ENCODE measurements around the gene ARFGAP2. TPM values are rescaled to one million over a fixed set of nuclear protein-coding genes. Genes with fewer than 3 reads are reported as not detected.
"Not testable (repeated sequence)": the region's sequence is repeated elsewhere in the genome, so short reads cannot be mapped to it uniquely, and the experiment has no call there.

Gene ARFGAP2
- polyA plus RNA-seq, 5 donors, result 76.2 to 95.2 (median 91.0) TPM

DNA sequence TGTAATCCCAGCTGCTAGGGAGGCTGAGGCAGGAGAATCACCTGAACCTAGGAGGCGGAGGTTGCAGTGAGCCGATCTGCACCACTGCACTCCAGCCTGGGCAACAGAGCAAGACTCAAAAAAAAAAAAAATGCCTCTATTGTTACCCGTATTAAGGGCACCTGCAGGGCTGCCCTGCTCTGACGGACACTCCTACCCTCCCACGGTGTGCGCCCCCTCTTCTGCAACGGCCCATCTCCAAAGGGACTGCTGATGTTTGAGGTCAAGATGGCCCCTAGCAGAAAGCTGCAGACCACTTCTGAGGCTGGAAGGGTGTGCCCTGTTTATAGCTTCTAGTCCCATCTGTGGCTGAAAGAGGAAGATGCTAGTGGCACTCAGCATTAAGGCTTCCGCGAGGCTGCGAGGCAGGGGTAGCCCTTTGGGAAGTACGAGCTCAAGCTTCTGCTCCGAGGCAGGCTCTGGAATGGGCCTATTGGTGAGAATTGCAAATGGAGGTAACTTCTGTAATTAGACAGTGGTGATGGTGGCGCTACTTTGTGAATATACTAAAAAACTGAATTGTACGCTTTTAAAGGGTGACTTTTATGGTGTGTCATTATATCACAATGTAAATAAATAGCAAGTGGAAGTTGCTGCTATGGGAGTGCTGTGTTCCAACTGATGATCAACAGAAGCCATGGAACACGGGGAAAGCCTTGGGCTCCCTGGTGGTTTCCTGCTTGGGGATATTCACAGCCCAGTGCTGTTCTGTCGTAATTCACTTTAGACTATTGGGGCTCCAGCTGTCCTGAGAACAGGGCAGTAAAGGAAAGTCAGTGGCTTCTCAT, 24.3 kb downstream of the ARFGAP2 start:
- DNase-seq, result no peak

DNA sequence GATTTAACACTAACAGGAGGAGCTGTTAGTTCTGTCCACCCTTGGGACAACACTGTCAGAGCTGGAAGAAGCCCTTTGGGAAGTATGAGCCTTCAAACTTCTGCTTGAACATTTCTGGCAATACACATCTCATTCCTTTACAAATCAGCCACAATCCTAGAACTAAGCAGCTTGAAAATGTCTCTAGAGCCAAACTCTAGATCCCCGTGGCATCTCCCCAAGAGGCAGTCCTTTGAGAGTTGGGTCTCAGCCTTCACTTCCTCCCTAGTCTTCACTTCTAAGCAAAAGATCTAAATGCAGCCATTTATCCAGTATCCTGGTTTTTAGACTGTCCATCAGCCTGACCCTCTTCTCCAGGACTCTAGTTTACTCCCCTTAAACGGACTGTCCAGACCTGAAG, 26.9 kb downstream of the ARFGAP2 start:
- no peak for DNase-seq

DNA sequence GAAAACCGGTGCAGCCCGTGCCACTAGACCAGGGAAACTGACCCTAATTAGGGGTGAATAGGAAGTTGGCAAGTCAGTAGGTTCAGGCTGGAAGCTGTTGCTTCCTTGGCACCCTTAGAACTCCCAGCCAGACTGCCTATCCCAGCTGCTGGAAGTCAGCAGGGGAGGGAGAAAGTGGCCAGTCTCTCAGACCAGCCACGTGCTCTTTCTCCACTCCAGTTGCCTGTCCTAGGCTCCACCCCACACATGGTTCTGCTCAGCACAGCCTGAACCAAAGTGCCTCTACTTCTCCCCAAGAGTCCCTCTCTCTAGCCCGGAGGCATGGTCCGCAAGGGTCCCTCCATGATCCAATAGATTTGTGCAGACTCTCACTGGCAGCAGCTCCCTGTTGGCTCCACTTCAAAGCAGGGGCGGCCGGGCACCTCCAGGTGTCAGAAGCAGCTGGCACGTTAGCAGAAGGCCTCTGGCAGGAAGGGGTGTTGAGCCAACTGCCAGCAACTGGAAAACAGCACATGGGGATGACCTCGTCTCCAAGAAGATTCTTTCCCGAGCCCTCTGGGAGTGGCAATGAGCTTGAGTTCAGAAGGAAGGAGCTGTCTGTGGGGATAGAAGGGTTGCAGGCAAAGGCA, 27.7 kb downstream of the ARFGAP2 start:
- DNase-seq, result no peak

DNA sequence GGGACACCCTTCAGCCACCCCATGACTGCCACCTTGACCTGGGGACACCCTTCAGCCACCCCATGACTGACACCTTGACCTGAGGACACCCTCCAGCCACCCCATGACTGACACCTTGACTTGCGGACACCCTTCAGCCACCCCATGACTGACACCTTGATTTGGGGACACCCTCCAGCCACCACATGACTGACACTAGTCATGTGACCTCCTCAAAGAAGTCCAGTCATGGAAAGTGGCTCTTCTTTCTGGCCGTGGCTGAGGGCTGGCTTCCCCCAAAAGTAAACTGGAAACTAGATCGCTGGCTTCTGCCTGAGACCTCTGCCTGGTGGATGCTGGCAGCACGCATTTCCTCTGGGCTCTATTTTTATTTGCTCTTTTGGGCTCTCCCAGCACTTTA, 28.4 kb downstream of the ARFGAP2 start:
- DNase-seq, result no peak

DNA sequence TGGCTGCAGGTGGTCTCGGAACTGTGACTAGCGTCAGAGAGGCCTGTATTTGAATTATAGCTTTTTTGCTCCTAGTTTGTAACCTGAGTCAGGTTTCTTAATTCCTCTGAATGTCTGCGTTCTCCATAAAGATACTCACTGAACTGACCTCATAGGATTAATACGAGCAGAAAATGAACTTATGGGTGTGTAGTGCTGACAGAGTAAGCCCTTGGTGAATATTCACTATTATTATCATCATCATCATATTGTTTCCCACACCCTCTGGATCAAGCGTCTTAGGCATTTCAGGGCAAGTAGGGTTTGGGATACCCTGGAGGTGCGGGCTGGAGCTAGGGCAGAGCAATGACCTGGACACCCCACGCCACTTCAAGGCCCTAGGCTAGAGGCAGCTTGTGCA, 29.0 kb downstream of the ARFGAP2 start:
- DNase-seq, result no peak

DNA sequence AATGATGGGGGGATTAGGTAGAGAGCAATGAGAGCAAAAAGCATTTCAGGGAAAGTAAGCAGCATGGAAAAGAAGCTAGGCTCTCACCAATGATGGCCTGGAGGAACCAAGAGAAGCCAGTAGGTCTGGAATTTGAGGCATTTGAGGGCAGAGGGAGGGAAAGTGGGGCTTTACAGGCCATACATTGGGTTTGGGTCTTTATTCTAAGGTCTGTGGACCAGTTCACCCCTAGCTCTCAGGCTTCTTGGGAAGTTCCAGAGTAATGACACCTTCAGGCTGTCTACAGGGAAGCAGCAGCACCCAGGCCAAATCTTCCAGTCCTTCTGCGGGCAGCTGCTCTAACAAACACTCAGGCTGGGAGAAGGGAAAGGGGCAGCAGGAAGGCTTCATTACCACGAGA, 29.4 kb downstream of the ARFGAP2 start:
- no peak for DNase-seq

DNA sequence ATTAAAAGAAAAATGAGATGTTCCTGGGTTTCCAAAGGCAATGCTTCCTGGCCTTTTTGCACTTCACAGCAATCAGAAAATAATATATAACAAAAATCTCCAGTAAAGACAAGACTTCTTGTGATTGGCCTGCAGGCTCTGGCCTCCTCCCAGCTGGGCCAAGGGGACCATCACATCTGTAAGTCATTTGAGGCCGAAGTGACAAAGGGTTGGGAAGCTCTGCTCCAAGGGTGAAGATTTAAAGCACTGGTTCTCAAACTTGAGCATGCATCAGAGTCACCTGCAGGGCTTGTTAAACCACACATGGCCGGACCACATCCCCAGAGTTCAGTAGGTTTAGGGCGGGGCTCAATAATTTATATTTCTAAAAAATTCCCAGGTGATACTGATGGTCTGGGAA, 32.1 kb downstream of the ARFGAP2 start:
- no peak for DNase-seq

DNA sequence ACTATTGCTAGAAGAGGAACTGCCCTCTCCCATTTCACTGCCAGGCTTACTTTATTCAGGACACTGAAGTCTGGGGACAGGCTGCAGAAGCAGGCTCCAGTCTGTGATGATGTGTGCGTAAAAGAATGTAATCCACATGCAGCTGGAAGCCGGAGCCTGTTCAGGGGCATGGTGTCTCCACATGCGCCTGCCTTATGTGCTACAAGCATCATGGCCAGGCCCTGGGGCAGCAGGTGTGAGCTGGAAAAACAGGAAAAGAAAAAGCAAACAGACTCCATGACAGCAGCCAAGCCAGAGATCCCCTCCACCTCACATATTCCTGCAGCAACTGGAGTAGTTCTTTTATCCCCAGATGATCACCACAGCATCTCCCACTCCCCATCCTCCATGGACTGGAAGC, 33.4 kb downstream of the ARFGAP2 start:
- DNase-seq, result no peak

DNA sequence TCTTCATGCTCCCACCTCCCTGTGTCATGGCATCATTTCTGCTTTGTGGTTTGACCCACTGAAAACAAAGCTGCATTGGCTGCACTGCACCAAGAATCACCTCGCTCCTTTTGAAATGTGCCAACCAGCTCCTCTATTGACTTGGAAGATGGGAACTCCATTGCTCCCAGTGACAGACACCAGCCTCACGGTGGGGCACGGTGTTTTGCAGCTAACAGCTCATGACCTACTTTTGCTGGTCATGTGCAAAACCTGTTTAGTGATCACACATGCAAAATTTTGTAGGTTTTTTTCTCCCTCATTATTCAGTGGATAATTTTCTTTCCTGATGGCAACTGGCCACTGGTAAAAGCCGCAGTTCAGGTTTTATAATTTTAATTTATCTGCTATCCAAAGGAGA, 36.8 kb downstream of the ARFGAP2 start:
- no peak for DNase-seq

DNA sequence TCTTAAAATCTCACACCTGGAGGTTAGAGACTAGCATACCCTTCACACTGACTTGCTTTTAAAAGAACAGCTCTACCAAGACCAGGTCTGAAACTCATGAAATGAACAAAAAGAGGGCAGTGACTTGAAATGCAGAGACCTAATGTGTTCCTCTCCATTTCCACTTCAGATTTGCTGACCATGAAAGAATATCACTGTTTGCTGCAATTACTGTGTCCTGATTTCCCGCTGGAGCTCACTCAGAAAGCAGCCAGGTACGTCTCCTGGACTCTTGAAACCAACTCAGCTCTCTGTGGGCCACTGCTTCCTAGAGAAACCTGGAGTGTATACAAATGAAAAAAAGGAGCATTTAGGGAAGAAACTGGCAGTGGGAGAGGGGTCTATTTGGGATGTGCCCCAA, 39.2 kb downstream of the ARFGAP2 start:
- DNase-seq, result no peak

DNA sequence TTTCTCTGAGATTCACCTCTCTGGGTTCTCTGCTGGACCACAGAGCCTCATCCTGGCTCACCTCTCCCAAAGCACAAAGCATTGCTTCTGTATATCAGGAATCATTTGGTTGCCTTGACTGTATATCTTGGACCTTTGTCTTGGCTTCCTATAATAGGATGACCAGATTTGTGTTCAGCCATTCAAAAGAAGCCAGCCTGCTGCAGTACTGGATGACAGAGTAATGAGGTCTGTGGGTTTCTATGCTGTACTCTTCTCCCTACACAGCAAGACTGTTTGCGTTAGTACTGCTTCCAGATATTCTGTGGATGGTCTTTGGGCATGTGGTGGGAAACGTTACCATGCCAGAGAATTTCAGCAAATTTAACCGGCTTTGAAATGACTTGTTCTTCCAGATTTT, 39.8 kb downstream of the ARFGAP2 start:
- no peak for DNase-seq

DNA sequence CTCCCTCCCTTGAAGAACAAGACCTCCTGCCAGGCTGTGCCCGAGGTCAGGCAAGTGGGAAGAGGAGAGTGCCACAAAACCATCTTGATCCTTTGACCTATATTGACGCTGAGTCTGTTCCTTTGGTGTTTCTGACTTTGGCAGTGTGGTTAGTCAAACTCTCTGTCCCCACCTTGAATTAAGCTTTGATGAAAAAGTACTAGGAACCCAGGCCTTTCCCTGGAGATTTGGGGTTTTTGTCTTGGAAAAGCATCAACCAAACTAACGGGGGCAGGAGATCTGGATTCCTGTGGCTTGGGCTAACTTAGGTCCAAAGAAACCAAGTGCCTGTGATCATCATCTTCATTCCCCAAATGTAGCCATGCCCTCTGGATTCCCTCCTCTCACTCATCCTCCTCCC, 40.4 kb downstream of the ARFGAP2 start:
- DNase-seq, result no peak

DNA sequence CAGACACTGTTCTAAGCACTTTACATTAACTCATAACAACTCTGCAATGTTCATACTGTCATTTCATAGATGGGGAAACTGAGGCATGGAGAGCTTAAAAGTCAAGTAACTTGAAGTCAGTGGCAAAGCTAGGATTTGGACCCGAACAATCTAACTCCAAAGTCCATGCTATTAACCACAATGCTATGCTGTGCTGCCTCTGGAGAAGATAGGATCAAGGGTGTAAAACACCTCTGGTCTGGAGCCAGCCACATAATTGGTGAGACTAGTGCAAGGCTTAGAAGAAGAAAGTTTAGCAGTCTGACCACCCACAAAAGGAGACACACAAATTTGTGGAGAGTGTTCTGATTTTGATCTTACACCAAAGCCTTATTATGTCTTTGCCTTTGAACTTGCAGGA, 43.7 kb downstream of the ARFGAP2 start:
- no peak for DNase-seq

DNA sequence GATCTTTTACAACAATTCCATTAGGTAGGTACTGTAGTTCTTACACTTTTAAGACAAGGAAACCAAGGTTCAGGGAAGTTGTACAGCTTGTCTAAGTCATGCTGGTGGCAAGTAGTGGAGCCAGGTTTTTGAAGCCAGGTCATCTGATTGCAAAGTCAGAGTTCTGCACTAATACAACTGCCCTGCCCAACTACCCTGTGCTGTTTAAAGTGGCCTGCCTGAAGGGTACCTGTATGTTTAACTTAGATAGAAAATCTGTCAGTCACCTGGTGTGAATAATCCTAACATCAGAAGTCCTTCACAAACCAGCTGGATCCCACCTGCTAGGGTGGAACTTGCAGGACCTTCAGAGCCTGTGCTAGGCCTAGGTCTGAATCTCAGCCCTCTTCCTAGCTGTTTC, 44.2 kb downstream of the ARFGAP2 start:
- no peak for DNase-seq

DNA sequence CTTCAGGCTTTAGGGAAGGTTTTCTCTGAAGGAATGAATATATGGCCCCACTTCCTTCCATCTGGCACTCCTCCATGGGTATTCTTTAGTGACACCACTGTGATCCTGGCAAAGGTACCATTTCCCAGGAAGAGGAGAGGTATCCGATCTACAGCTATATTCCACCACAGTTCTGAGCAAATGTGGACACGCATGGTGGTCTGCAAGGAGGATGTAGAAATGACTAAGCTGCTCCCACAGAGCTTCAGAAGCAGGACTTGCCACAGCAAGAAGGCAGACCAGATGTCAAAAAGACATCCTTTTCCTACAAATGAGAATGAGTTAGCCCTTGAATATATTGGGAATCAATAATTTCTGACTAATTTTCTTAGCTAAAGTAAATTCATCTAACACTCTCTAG, 45.5 kb downstream of the ARFGAP2 start:
- DNase-seq, result no peak

DNA sequence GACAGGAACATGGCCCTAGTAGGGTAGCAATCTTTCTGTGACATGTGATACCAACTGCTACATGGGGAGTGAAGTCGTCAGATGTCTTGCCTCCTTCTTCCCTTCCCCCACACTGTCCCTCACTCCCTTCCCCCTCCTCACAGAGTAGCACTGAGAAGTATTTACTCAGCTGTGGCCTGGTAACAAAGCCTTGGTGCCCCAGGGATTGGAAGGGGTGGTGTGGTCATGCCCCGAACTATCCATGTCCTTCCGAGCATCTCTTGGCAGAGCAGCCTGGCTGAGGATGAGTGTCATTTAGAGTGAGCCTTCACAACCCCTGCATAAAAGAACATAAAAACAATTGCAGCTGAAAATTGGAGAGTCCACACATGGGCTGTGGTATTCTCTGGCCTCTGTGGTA, 46.1 kb downstream of the ARFGAP2 start:
- DNase-seq, result no peak

DNA sequence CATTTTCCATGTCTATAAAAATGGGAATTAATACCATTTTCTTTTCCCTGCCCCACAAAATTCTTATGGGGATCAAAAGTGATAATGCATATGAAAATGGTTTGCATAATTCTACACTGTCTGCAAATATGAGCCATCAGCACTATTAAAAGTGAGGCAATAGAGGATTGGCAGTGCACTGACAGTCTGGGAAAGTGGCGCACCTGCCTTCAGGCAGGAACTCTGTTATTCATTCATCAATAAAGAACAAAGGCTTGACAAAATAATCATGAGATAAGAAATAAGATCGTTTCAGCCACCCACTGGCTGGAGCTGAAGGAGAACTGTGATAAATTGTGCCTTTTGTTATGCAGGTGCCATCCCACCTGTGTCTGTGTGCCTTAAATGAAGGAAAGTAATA, 49.5 kb downstream of the ARFGAP2 start:
- no peak for DNase-seq

DNA sequence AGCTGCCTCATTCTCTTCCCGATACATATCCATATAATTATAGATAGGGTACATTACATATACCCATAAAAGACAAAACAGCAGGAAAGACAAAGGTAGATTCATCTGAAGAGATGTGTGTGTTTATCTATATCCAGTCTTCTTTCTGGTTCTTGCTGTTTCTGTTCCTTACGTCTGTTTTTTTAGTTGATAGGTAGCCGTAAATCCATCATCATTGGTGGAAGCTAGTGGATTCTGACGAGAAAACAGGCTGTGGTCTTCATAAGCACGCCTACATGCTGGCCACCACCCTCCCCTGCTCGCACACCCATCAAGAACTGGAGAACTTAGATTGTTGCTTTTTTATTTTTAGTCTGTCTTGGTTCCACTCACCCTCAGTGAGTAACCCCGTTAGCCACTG, 51.6 kb downstream of the ARFGAP2 start:
- no peak for DNase-seq

DNA sequence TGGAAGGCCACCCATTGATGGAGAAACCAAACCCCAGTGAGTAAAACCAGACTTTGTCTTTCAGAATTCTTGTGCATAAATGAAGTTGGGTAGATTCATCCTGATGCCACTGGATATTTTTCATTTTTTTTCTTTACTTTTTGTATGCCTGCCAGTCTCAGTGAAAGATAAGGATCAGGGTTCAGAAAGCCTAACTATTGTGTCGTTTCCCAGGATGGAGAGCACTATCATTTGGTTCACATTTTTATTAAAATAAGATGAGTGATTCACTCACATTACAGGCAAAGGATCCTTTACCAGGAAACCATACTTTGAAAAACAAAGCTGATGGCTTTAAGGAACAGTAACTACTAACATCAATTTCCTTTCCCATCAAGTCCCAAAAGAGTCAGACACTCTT, 52.0 kb downstream of the ARFGAP2 start:
- DNase-seq, result no peak

DNA sequence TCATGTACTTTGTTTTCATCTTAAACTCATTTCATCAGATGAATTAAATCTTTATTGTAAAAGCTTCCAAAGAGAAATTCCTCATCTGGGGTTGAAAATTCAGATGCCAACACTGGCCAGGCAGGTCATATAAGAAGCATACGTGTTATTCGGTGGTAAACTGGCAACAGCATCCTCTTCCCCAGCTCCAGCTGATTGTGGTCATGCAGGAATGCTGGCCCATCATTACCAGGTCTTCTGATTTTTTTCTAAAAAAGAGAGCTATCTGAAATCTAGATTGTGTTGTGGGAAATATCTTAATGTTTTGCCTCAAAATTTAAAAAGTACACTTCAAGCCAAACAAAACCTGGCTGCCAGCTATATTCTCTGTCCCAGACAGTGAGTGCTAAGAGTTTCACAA, 53.6 kb downstream of the ARFGAP2 start:
- no peak for DNase-seq

DNA sequence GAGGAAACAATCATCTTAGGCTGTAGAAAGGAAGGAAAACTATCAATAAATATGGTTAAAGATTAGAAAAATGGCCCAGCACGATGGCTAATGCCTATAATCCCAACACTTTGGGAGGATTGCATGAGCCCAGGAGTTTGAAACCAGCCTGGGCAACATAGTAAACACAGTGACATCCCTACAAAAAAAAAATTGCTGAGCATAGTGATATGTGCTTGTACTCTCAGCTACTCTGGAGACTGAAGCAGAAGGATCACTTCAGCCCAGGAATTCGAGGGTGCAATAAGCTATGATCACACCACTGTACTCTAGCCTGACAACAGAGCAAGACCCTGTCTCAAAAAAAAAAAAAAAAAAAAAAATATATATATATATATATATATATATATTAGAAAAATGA, 54.9 kb downstream of the ARFGAP2 start:
- no peak for DNase-seq

DNA sequence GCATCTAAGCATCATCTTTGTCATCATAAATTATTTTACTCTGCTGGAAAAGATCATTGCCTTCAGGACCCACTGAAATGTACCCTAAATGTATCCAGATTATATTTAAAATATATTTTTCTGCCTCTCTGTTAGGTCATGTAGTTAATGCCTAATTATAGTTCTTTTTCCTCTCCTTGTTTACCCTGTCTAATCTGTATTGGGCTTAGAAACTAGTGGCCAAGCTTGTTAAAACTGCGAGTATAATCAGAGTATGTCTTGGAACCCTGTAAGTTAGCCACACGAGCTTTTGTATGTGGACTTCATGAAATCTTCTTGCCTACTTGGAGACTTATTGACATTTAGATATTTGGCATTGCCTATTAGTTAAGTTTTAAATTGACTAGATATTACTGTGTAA, 55.6 kb downstream of the ARFGAP2 start:
- DNase-seq, result no peak

DNA sequence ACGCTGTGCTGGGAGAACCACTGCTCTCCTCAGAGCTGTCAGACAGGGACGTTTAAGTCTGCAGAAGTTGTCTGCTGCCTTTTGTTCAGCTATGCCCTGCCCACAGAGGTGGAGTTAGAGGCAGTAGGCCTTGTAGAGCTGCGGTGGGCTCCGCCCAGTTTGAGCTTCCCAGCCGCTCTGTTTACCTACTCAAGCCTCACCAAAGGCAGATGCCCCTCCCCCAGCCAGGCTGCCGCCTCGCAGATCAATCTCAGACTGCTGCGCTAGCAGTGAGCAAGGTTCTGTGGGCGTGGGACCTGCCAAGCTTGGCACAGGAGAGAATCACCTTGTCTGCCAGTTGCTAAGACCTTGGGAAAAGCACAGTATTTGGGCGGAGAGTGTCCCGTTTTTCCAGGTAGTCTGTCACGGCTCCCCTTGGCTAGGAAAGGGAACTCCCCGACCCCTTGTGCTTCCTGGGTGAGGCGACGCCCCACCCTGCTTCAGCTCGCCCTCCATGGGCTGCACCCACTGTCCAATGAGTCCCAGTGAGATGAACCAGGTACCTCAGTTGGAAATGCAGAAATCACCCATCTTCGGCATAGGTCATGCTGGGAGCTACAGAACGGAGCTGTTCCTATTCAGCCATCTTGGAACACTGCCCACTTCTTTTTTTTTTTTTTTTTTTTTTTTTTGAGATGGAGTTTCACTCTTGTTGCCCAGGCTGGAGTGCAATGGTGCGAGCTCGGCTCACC, 57.6 kb downstream of the ARFGAP2 start:
- not testable (repeated sequence) for DNase-seq

Data from right lung (tissue), 5 donors.